IPS-20b (cell line): Measurements from ENCODE around the gene DCP1A.
"Not testable (repeated sequence)": the region's sequence is repeated elsewhere in the genome, so short reads cannot be mapped to it uniquely, and the experiment has no call there.

Experiments used
- H3K27ac ChIP-seq: one replicate; pipeline ENCODE4 v1.5.1; 2013; ENCODE audit warnings: low read length
- H3K27me3 ChIP-seq: 2 replicates; pipeline ENCODE4 v1.6.1; 2013; ENCODE audit warnings: mild to moderate bottlenecking, low read length, inconsistent platforms; ENCODE audit not compliant: insufficient read depth
- H3K36me3 ChIP-seq: 2 replicates; pipeline ENCODE4 v1.6.1; 2013; ENCODE audit warnings: low read depth, mild to moderate bottlenecking, inconsistent platforms, low read length, moderate library complexity; ENCODE audit not compliant: insufficient read depth
- H3K4me1 ChIP-seq: 2 replicates; pipeline ENCODE4 v1.6.1; 2013; ENCODE audit warnings: mild to moderate bottlenecking, control low read depth, inconsistent platforms, low read length, moderate library complexity; ENCODE audit not compliant: insufficient read depth
- H3K4me3 ChIP-seq: 2 replicates; pipeline ENCODE4 v1.5.1; 2013; ENCODE audit warnings: mild to moderate bottlenecking, low read length, inconsistent platforms
- H3K9ac ChIP-seq: 2 replicates; pipeline ENCODE4 v1.6.1; 2013; ENCODE audit warnings: low read depth, mild to moderate bottlenecking, inconsistent platforms, low read length, moderate library complexity
- H3K9me3 ChIP-seq: 2 replicates; pipeline ENCODE4 v1.6.1; 2013; ENCODE audit warnings: mild to moderate bottlenecking, low read depth, low read length, inconsistent platforms; ENCODE audit not compliant: insufficient read depth

Gene DCP1A

GRCh38 chr3:53253707-53254508, 93.4 kb downstream of the DCP1A start:
- H3K4me1 ChIP-seq, result peaks cover 33% of the 10 kb centered on the region
- no peak overlapping the region for H3K27ac ChIP-seq
- 0 out of 2 replicates have a peak, but pooled peaks cover 9% of the 10 kb centered on the region for H3K27me3 ChIP-seq
- no peaks in the 10 kb centered on the region for H3K9me3 ChIP-seq
- H3K9ac ChIP-seq, result peak overlapping the region; percentile 99
- H3K36me3 ChIP-seq, result peaks cover 17% of the 10 kb centered on the region; the same call in 1 of the 2 replicates
- H3K4me3 ChIP-seq, result peak overlapping the region; percentile 98

DNA sequence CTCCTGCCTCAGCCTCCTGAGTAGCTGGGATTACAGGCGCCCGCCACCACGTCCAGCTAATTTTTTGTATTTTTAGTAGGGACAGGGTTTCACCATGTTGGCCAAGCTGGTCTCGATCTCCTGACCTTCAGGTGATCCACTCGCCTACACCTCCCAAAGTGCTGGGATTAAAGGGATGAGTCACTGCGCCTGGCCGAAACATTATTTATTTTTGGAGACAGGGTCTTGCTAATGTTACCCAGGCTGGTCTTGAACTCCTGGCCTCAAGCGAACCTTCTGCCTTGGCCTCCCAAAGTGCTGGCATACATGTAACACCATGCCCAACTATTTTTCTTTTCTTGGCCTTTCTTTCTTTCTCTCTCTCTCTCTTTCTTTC, 94.4 kb downstream of the DCP1A start:
- not testable (repeated sequence) for H3K9me3 ChIP-seq, H3K27me3 ChIP-seq
- peak overlapping the region; percentile 99; the same call in 1 of the 2 replicates for H3K9ac ChIP-seq
- peaks cover 24% of the 10 kb centered on the region; the same call in 1 of the 2 replicates for H3K36me3 ChIP-seq
- peak overlapping the region; percentile 98; the same call in 1 of the 2 replicates for H3K4me3 ChIP-seq
- peak overlapping the region; percentile 34 for H3K27ac ChIP-seq
- H3K4me1 ChIP-seq, result peaks cover 28% of the 10 kb centered on the region

DNA sequence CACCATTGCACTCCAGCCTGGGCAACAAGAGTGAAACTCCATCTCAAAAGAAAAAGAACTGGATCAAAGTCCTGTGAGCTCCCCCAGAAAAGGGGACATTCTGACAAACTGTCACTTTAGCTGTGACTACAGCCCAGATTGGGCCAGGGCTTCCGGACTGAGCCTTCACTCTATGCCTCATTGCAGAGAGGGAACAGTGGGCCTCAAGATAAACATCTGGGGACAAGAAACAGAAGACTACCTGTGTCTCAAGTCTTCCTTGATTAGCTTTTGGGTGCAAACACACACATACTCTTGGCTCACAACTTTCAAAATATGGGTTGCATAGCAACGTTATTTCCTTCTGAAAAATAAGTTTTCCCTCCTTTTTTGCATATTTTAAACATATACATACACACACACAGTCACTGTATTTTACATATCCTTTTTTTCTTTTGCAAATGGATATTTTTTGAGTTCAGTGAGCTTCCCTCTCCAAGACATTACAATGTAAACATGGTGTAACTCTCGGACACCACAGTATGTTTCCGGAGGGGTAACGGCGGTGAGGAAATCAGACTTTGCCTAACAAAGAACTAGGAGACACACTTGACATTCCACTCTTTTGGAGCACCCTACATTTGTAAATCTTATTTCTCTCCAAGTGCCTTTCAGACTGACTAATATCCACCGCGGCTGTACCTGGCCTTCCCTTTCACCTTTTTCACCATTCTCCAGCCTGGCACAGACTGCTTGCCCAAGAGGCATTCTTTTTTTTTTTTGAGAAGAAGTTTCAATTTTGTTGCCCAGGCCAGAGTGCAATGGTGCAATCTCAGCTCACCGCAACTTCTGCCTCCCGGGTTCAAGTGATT, 95.0 kb downstream of the DCP1A start:
- H3K4me1 ChIP-seq, result peaks cover 30% of the 10 kb centered on the region
- H3K4me3 ChIP-seq, result peak overlapping the region; percentile 98; the same call in 1 of the 2 replicates
- H3K27ac ChIP-seq, result peak overlapping the region; percentile 40

GRCh38 chr3:53250881-53251605, 96.3 kb downstream of the DCP1A start:
- peak overlapping the region; percentile 9; the same call in 1 of the 2 replicates for H3K9ac ChIP-seq
- peak overlapping the region; percentile 40 for H3K27ac ChIP-seq
- H3K27me3 ChIP-seq, result no peaks in the 10 kb centered on the region
- peaks cover 33% of the 10 kb centered on the region for H3K4me1 ChIP-seq
- H3K9me3 ChIP-seq, result no peaks in the 10 kb centered on the region
- peak overlapping the region; percentile 18; the same call in 1 of the 2 replicates for H3K4me3 ChIP-seq
- peaks cover 38% of the 10 kb centered on the region; the same call in 1 of the 2 replicates for H3K36me3 ChIP-seq

More for the DNA sequence above, 95.0 kb downstream of the DCP1A start:
- H3K9ac ChIP-seq, result peak overlapping the region; percentile 99; the same call in 1 of the 2 replicates
- H3K36me3 ChIP-seq, result peaks cover 29% of the 10 kb centered on the region; the same call in 1 of the 2 replicates
- H3K27me3 ChIP-seq, result no peaks in the 10 kb centered on the region
- no peaks in the 10 kb centered on the region for H3K9me3 ChIP-seq

GRCh38 chr3:53250453-53250852, 96.9 kb downstream of the DCP1A start:
- H3K27ac ChIP-seq, result no peak overlapping the region
- peaks cover 33% of the 10 kb centered on the region for H3K4me1 ChIP-seq
- no peak overlapping the region; the same call in 1 of the 2 replicates for H3K9ac ChIP-seq
- no peaks in the 10 kb centered on the region for H3K9me3 ChIP-seq
- H3K36me3 ChIP-seq, result peaks cover 42% of the 10 kb centered on the region; the same call in 1 of the 2 replicates
- H3K4me3 ChIP-seq, result no peak overlapping the region
- no peaks in the 10 kb centered on the region for H3K27me3 ChIP-seq

DNA sequence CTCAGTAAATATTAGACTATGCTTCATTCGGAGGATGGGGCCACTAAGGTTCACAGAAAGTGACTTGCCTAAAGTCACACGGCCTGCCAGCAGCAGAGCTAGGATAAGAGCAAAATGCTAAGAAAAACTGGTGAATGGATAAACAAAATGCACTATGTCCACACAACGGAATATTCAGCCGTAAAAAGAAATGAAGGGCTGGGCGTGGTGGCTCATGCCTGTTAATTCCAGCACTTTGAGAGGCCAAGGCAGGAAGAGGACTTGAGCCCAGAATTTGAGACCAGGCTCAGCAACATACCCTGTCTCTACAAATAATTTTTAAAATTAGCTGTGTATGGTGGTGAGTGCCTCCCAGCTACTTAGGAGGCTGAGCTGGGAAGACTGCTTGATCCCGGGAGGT, 99.2 kb downstream of the DCP1A start:
- Histone ChIP-seq H3K4me1 (peaks cover 42% of the 10 kb centered on the region), H3K27me3 (no peaks in the 10 kb centered on the region), H3K9me3 (no peaks in the 10 kb centered on the region), H3K9ac (no peak overlapping the region), H3K4me3 (no peak overlapping the region), H3K27ac (no peak overlapping the region), H3K36me3 (peaks cover 49% of the 10 kb centered on the region; the same call in 1 of the 2 replicates)

DNA sequence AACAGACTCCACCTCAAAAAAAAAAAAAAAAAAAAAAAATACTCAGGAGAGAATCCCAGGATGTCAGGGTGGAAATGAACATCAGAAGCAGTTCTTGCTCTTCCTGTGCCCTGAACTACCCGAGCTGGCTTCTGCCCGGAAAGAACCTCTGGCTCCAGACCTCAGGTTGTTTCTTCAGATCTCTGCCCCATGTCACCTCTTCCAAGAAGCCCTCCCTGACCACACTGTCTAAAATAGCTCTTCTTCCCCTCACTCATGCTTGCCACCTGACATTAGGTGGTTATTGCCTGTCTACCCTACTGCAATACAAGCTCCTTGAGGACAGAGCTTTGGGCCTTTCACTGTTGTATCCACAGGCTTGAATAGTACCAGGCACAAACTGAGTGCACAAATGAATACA, 99.7 kb downstream of the DCP1A start:
- no peak overlapping the region for H3K27ac ChIP-seq
- no peak overlapping the region for H3K9ac ChIP-seq
- no peaks in the 10 kb centered on the region for H3K27me3 ChIP-seq
- peaks cover 42% of the 10 kb centered on the region for H3K4me1 ChIP-seq
- no peak overlapping the region for H3K4me3 ChIP-seq
- no peaks in the 10 kb centered on the region for H3K9me3 ChIP-seq
- H3K36me3 ChIP-seq, result peaks cover 54% of the 10 kb centered on the region; the same call in 1 of the 2 replicates

- Histone ChIP-seq H3K36me3 (peaks cover 79% of the 10 kb centered on the region), H3K4me1 (peaks cover 17% of the 10 kb centered on the region), H3K27ac (no peak overlapping the region), H3K27me3 (no peaks in the 10 kb centered on the region), H3K4me3 (no peak overlapping the region), H3K9ac (no peak overlapping the region), H3K9me3 (no peaks in the 10 kb centered on the region)
Observed at GRCh38 chr3:53244271-53244670, 103.1 kb downstream of the DCP1A start.

GRCh38 chr3:53243785-53244184, 103.6 kb downstream of the DCP1A start:
- no peak overlapping the region for H3K4me3 ChIP-seq
- H3K4me1 ChIP-seq, result peaks cover 17% of the 10 kb centered on the region
- no peaks in the 10 kb centered on the region for H3K27me3 ChIP-seq
- no peaks in the 10 kb centered on the region for H3K9me3 ChIP-seq
- no peak overlapping the region for H3K27ac ChIP-seq
- H3K36me3 ChIP-seq, result peaks cover 84% of the 10 kb centered on the region
- H3K9ac ChIP-seq, result no peak overlapping the region; the same call in 1 of the 2 replicates

DNA sequence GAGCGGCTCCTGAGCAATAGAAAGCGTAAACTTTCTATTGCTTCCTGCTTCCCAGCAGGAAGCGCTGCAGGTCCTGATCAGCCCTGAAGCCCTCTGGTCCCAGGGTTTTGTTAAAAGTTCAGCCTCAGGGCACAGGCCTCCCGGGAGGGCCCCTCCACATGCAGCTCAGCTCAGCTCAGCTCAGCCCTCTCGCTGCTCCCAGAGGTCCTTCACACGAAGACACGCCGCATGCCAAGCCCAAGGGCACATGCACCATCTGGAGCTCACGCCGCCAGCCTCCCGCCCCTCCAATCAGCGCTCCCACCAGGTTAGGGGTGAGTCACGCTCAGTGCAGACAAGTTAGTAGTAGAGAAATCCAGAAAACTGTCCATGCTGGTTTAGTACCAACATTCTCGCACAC, 104.2 kb downstream of the DCP1A start:
- Histone ChIP-seq H3K27ac (no peak overlapping the region), H3K9me3 (no peaks in the 10 kb centered on the region), H3K4me3 (no peak overlapping the region), H3K27me3 (no peaks in the 10 kb centered on the region), H3K36me3 (peaks cover 85% of the 10 kb centered on the region), H3K9ac (peak overlapping the region; percentile 1; the same call in 1 of the 2 replicates), H3K4me1 (peaks cover 17% of the 10 kb centered on the region)

DNA sequence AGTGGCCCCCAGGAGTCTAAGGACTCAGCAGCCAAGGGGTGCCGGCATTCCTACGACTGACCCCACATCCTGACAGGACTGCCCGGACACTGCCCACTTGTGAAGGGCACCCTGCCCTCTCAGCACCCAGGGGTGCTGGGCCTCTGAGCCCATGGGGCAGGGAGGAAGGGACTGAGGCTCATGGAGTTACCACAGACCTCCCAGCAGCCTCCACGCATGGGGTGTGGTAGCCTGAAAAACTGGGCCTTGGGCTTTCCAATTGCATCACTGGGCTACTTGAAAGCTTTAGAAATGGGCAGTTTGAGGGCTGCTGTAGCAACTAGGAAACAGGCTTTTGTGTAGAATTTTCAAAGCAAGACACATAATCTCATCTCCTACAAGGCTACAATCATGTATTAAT, 104.7 kb downstream of the DCP1A start:
- H3K27ac ChIP-seq, result no peak overlapping the region
- H3K9ac ChIP-seq, result no peak overlapping the region
- H3K27me3 ChIP-seq, result no peaks in the 10 kb centered on the region
- no peaks in the 10 kb centered on the region for H3K9me3 ChIP-seq
- H3K4me3 ChIP-seq, result no peak overlapping the region
- peaks cover 85% of the 10 kb centered on the region for H3K36me3 ChIP-seq
- peaks cover 13% of the 10 kb centered on the region for H3K4me1 ChIP-seq
